ENCODE results near the gene COX6A1. TPM values are rescaled to one million over a fixed set of nuclear protein-coding genes. Genes with fewer than 3 reads are reported as not detected.

COX6A1 gene
- total RNA-seq, 1 donor from 2014 or later, result 255 TPM

GRCh38 chr12:120472521-120472920 lies 34.6 kb downstream of the COX6A1 start:
- Mint-ChIP-seq H3K36me3 (ENCODE audit: low read depth) (peaks cover 7% of the 10 kb centered on the region), H3K27ac (no peak overlapping the region), H3K4me3 (no peak overlapping the region), H3K9me3 (no peaks in the 10 kb centered on the region), H3K27me3 (no peaks in the 10 kb centered on the region), H3K4me1 (peaks cover 15% of the 10 kb centered on the region)
- DNase-seq (no peak), ATAC-seq (ENCODE audit: low read depth) (no peak)
- ChIA-PET CTCF (no interaction called here), POLR2A (no interaction called here)
- intact Hi-C loops (cut with micrococcal nuclease), result no loop called here
- TF ChIP-seq CTCF (IDR thresholded peaks at IDR 0.05), result no peak

GRCh38 chr12:120473807-120474615 lies 36.1 kb downstream of the COX6A1 start:
- H3K4me1 Mint-ChIP-seq, result peaks cover 6% of the 10 kb centered on the region
- H3K4me3 Mint-ChIP-seq, result no peak overlapping the region
- no peak for DNase-seq
- ChIA-PET POLR2A (interaction anchor here (0.6 to 2.5 kb wide), 2 partner anchors 22 to 183 kb away, joined by 3 to 7 read pairs; partner anchors contain the start of gene DYNLL1), CTCF (no interaction called here)
- TF ChIP-seq CTCF (IDR thresholded peaks at IDR 0.05), result no peak
- no peak for ATAC-seq (ENCODE audit: low read depth)
- no peaks in the 10 kb centered on the region for H3K9me3 Mint-ChIP-seq
- no peaks in the 10 kb centered on the region for H3K36me3 Mint-ChIP-seq (ENCODE audit: low read depth)
- no peaks in the 10 kb centered on the region for H3K27me3 Mint-ChIP-seq
- intact Hi-C loops (cut with micrococcal nuclease), result no loop called here
- no peak overlapping the region for H3K27ac Mint-ChIP-seq

GRCh38 chr12:120474616-120474960 lies 36.7 kb downstream of the COX6A1 start:
- no peak for ATAC-seq (ENCODE audit: low read depth)
- H3K27ac Mint-ChIP-seq, result no peak overlapping the region

GRCh38 chr12:120475643-120476042 lies 37.7 kb downstream of the COX6A1 start:
- no peak overlapping the region for H3K4me3 Mint-ChIP-seq
- no peaks in the 10 kb centered on the region for H3K9me3 Mint-ChIP-seq
- no peaks in the 10 kb centered on the region for H3K4me1 Mint-ChIP-seq
- DNase-seq, result no peak
- TF ChIP-seq CTCF (IDR thresholded peaks at IDR 0.05), result no peak
- intact Hi-C loops (cut with micrococcal nuclease), result no loop called here
- H3K27ac Mint-ChIP-seq, result no peak overlapping the region
- no peak for ATAC-seq (ENCODE audit: low read depth)
- ChIA-PET POLR2A (interaction anchor here (0.6 to 2.5 kb wide), 3 partner anchors 11 to 494 kb away, joined by 5 to 7 read pairs (median 6); partner anchors contain the start of gene DYNLL1), CTCF (no interaction called here)
- H3K36me3 Mint-ChIP-seq (ENCODE audit: low read depth), result no peaks in the 10 kb centered on the region
- H3K27me3 Mint-ChIP-seq, result no peaks in the 10 kb centered on the region

More at GRCh38 chr12:120474616-120474960, 36.7 kb downstream of the COX6A1 start:
- ChIA-PET POLR2A (interaction anchor here (0.6 to 2.5 kb wide), 2 partner anchors 22 to 183 kb away, joined by 3 to 7 read pairs; partner anchors contain the start of gene DYNLL1), CTCF (no interaction called here)
- intact Hi-C loops (cut with micrococcal nuclease), result no loop called here
- H3K27me3 Mint-ChIP-seq, result no peaks in the 10 kb centered on the region
- peaks cover 6% of the 10 kb centered on the region for H3K4me1 Mint-ChIP-seq
- no peaks in the 10 kb centered on the region for H3K9me3 Mint-ChIP-seq
- no peak for TF ChIP-seq CTCF (IDR thresholded peaks at IDR 0.05)
- no peaks in the 10 kb centered on the region for H3K36me3 Mint-ChIP-seq (ENCODE audit: low read depth)
- H3K4me3 Mint-ChIP-seq, result no peak overlapping the region
- DNase-seq, result no peak

GRCh38 chr12:120479458-120479857 lies 41.5 kb downstream of the COX6A1 start:
- intact Hi-C loops (cut with micrococcal nuclease), result no loop called here
- POLR2A ChIA-PET, result no interaction called here
- H3K4me3 Mint-ChIP-seq, result no peak overlapping the region
- H3K27me3 Mint-ChIP-seq, result no peaks in the 10 kb centered on the region
- CTCF ChIA-PET, result no interaction called here
- ATAC-seq (ENCODE audit: low read depth) (no peak), DNase-seq (no peak)
- no peak for TF ChIP-seq CTCF (IDR thresholded peaks at IDR 0.05)
- no peak overlapping the region for H3K27ac Mint-ChIP-seq
- no peaks in the 10 kb centered on the region for H3K36me3 Mint-ChIP-seq (ENCODE audit: low read depth)
- no peaks in the 10 kb centered on the region for H3K9me3 Mint-ChIP-seq
- H3K4me1 Mint-ChIP-seq, result no peaks in the 10 kb centered on the region
